LoVo (cell line): Measurements from ENCODE around the gene SMIM36.
A peak's percentile ranks its signal among the peaks of the same experiment; 100 is the strongest.
"Not testable (repeated sequence)": the region's sequence is repeated elsewhere in the genome, so short reads cannot be mapped to it uniquely, and the experiment has no call there.

ENCODE experiments used
- DNase-seq: peaks from one replicate; pipeline ENCODE4 v3.0.0-alpha.2; 2016; ENCODE audit warnings: low spot score

The SMIM36 gene

DNA sequence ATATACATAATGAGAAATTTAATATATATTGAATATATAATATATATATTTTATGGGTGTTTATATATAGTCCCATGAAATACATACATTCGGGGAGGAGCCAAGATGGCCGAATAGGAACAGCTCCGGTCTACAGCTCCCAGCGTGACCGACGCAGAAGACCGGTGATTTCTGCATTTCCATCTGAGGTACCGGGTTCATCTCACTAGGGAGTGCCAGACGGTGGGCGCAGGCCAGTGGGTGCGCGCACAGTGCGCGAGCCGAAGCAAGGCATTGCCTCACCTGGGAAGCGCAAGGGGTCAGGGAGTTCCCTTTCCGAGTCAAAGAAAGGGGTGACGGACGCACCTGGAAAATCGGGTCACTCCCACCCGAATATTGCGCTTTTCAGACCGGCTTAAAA, 9.6 kb downstream of the SMIM36 start:
- not testable (repeated sequence) for DNase-seq

- no peak for DNase-seq
These were observed 11.1 kb downstream of the SMIM36 start for GRCh38 chr17:55500103-55500502.

- DNase-seq: no peak
These were observed 15.0 kb downstream of the SMIM36 start for GRCh38 chr17:55496094-55496881.

GRCh38 chr17:55495239-55495638, 16.0 kb downstream of the SMIM36 start:
- DNase-seq: peak; percentile 36

- DNase-seq: no peak
These were observed 18.4 kb downstream of the SMIM36 start for GRCh38 chr17:55492781-55493341.

GRCh38 chr17:55490376-55490775, 20.9 kb downstream of the SMIM36 start:
- DNase-seq: no peak

DNA sequence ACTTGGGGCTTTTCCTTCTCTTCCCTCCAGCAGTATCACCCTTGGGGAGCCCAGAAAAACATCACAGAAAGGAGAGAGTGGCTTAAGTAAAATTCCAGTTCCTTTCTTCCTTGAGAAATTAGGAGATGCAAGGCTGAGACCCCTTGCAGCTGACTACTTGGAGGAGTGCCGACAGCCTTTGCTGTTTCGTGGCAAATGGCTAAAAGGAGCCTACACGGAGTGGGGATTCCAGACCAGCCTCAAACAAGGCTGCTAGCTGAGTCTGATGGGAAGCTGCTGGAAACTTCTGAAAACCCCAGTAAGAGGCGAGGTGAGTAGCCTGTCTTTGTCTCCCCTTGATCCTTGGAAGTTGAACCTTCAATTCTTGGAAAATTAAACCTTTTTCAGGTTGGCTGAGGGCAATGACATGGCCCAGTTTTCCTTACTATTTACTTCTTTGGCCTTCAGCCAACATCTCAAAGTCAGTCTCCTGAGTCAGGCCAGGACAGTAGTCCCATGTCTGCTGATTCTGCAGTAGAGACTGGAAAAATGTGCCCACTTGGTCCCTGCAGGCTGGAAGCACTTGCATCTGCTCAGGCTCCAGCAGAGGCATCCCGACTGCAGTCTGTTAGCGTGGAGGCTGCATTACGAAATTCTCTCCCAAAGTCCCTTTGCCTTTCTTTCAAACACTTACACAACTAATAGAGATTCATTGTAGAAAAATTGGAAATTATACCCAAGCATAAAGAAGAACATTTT, 23.4 kb downstream of the SMIM36 start:
- DNase-seq: no peak

GRCh38 chr17:55484575-55484974, 26.7 kb downstream of the SMIM36 start:
- no peak for DNase-seq

DNA sequence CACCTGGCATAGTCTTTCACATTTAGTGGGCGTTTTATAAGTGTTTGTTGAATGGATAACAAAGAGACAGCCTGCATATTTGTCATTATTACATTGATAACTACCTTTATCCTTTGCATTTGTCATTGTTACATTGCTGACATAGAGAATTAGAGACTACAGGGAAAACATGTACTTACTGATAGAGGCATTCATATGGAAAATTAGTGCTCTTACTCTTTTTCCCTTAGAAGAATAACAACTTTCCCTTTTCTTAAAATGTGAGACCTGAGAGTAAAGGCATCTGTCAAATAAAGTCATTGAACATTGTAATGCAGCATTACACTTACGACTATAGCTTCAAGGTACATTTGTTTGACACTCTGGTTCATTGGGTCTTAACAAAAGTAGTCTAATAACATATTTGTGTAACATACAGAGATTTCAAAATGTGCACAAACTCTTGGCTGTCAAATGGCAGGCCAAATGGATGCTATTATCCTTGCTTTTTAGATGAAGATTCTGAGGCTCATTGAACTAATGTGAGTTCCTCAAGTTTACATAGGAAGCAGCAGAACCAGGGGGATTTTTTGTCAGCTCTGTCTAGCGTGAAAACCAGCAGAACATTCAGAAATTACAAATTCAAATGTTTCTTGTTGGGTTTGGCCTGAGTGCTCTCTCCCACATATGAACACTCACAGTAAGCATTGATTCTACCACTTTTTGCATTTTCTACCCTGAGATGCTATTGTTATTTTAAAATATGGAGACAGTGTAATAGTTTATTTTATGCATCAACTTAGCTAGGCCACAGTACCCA, 28.5 kb downstream of the SMIM36 start:
- no peak for DNase-seq

DNA sequence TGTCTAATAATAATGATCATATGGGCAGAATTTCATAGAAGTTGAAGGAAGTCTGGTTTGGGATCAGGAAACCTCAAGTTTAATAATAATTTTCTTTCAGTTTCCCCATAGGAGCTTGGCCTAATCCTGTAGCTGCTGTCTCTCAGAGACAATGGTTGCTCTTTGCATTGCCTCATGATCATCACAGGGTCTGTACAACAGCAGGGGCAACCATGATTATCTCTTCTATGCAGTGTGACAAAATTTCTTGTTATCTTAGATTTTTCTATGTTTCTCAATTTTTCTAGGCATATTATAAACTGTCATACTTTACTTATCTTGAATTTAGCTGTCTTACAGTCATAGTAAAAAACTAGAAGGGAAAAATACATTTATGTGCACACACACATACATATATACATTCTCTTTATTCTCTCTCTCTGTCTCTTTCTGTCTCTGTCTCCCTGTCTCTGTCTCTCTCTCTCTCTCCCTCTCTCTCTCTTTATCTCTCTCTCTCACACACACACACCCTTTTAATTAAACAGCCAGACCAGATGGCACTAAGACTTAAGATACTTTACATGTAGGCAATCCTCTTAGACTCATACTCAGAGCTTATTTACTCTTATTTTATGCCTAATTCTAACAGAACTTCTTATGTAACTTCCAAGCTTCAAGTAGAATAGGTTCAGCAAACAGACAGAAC, 30.5 kb downstream of the SMIM36 start:
- no peak for DNase-seq

GRCh38 chr17:55479903-55480302, 31.3 kb downstream of the SMIM36 start:
- no peak for DNase-seq

GRCh38 chr17:55478971-55479370, 32.3 kb downstream of the SMIM36 start:
- DNase-seq: no peak

- DNase-seq: no peak
These were observed 44.6 kb downstream of the SMIM36 start for GRCh38 chr17:55466671-55467070.

GRCh38 chr17:55465771-55466170, 45.5 kb downstream of the SMIM36 start:
- not testable (repeated sequence) for DNase-seq

DNA sequence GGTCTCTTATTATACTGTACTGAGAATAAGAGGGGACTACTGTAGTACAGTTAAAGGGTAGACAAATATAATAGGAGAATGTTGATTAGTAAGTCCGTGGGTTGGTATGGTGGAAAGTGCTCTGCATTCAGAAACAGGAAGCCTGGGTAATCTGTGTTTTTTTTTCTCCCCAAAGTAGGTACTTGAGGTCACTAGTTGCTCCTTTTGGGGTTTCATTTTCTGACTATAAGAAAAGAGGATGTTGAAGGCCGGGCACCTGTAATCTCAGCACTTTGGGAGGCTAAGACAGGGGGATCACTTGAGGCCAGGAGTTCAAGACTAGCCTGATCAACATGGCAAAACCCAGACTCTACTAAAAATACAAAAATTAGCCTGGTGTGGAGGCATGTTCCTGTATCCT, 47.7 kb downstream of the SMIM36 start:
- no peak for DNase-seq

DNA sequence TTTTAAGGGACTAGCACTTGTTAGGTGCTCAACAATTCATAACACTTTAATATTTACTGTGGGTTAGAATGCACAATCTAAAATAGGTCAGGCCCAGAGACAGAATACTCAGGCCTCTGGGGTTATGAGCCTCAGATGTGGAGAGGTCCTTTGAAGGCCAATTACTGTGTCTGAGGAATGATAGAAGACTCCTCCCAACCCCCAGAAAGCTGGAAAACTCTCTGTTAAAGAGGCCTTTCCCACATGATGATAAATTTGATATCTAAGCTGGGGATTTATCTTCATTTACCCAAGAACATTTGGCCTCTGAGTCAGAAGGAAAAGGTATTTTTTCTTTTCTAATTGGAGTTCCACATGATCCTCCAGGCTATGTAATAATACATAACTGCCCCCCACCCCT, 48.5 kb downstream of the SMIM36 start:
- no peak for DNase-seq

DNA sequence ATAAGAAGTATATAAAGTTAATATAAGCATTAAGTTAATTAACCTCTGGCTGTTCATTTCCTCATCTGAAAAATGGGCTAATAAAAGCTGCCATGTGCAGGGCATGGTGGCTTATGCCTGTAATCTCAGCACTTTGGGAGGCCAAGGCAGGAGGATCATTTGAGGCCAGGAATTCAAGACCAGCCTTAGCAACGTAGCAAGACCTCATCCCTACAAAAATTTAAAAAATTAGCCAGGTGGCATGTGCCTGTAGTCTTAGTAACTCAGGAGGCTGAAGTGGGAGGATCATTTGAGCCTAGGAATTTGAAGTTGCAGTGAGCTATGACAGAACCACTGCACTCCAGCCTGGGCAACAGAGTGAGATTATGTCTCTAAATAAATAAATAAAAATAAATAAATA, 49.0 kb downstream of the SMIM36 start:
- DNase-seq: no peak

- no peak for DNase-seq
These were observed 52.3 kb downstream of the SMIM36 start for GRCh38 chr17:55458978-55459377.

GRCh38 chr17:55458287-55458900, 52.9 kb downstream of the SMIM36 start:
- no peak for DNase-seq

GRCh38 chr17:55456307-55457240, 54.7 kb downstream of the SMIM36 start:
- no peak for DNase-seq
